ENCODE measurements around the gene FGF12.

Gene FGF12

GRCh38 chr3:192409201-192409837, 318.0 kb downstream of the FGF12 start:
- no peak for DNase-seq

GRCh38 chr3:192408647-192409200, 318.6 kb downstream of the FGF12 start:
- DNase-seq = no peak

GRCh38 chr3:192408007-192408646, 319.2 kb downstream of the FGF12 start:
- no peak for DNase-seq

- no peak for DNase-seq
Measured at GRCh38 chr3:192399767-192400166, 327.6 kb downstream of the FGF12 start.

- no peak for DNase-seq
Measured at GRCh38 chr3:192397012-192397411, 330.3 kb downstream of the FGF12 start.

GRCh38 chr3:192395506-192395905, 331.8 kb downstream of the FGF12 start:
- DNase-seq = no peak

GRCh38 chr3:192392986-192393385, 334.4 kb downstream of the FGF12 start:
- DNase-seq = no peak

- no peak for DNase-seq
Measured at GRCh38 chr3:192382861-192383260, 344.5 kb downstream of the FGF12 start.

- no peak for DNase-seq
Measured at GRCh38 chr3:192373586-192373985, 353.8 kb downstream of the FGF12 start.

GRCh38 chr3:192373032-192373431, 354.3 kb downstream of the FGF12 start:
- DNase-seq = no peak

GRCh38 chr3:192372616-192373015, 354.7 kb downstream of the FGF12 start:
- no peak for DNase-seq

GRCh38 chr3:192371870-192372400, 355.4 kb downstream of the FGF12 start:
- no peak for DNase-seq

- no peak for DNase-seq
Measured at GRCh38 chr3:192367616-192368015, 359.7 kb downstream of the FGF12 start.

- DNase-seq = no peak
Measured at GRCh38 chr3:192366916-192367315, 360.4 kb downstream of the FGF12 start.

GRCh38 chr3:192365571-192365970, 361.8 kb downstream of the FGF12 start:
- DNase-seq = no peak

GRCh38 chr3:192364316-192364715, 363.0 kb downstream of the FGF12 start:
- no peak for DNase-seq

GRCh38 chr3:192354687-192355086, 372.7 kb downstream of the FGF12 start:
- DNase-seq = no peak

- no peak for DNase-seq
Measured at GRCh38 chr3:192352142-192352541, 375.2 kb downstream of the FGF12 start.

- DNase-seq = no peak
Measured at GRCh38 chr3:192351441-192351840, 375.9 kb downstream of the FGF12 start.

- no peak for DNase-seq
Measured at GRCh38 chr3:192340031-192340430, 387.3 kb downstream of the FGF12 start.

- DNase-seq = no peak
Measured at GRCh38 chr3:192339214-192339613, 388.1 kb downstream of the FGF12 start.

GRCh38 chr3:192336286-192336685, 391.1 kb downstream of the FGF12 start:
- no peak for DNase-seq

GRCh38 chr3:192332386-192333291, 394.7 kb downstream of the FGF12 start:
- DNase-seq = no peak
